Measurements from ENCODE around the gene ATXN1.
"Not testable (repeated sequence)": the region's sequence is repeated elsewhere in the genome, so short reads cannot be mapped to it uniquely, and the experiment has no call there.

The ATXN1 gene

DNA sequence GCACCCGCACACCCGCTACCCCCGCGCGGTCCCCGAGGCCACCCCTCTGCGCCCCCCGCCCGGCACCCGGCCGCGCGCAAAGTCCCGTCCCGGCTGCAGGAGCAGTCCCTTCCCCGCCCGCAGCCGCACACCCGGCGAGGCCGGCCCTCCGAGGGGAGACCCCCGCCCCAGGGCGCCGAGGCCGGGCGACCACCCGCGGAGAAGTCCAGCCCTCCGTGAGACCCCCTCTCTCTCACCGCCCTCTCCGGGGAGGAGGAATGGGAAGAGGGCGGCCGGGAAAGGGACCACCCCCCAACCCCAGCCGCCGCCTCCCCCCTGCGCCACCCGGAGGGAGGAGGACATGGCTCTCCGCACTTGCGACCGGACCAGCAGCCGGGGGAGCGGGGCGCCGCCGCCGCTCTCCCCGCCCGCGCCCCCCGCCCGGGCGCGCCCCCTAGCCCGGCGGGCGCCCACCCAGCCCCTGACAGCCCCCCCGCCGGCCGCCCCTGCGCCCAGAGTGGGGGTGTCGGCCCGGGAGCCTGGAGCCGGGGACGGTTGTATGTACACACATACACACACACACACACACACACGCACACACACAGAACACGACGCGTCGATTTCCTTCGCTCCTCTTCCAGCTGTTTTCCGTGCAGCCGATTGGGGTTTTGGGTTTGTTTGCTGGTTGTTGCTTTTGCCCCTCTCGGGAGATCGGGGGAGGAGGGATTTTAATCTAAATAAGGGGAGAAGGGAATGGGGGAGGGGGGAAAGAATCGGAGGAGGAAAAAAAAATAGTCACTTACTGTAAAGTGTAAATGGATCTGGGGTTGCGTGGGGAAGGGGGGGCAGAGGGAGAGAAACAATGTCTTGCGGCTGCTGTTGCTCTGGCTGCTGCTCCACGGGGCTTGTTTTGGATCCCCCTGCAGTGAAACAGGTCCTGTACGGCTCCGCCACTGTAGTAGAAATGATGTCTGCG, at the start of gene ATXN1:
TSS of gene ATXN1 (minus strand) at position 945 of the 955 bp plus-strand sequence.
- peak; percentile 42 for DNase-seq

DNA sequence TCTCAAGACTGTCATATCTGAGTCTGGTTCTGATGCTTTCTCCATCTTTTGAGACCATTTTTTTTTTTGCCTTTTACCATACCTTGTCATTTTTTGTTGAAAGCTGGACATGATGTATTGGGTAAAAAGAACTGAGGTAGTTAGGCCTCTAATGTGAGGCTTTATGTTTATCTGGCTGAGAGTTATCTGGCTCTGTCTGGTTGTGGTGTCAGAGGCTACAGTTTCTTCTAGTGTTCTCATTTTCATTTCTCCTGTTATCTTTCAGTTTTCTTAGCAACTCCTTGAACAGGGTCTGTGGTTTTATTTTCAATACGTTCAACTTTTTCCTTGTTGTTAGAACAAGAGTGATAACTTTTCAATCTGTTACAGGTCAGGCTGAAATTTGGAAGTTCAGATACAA, 49.2 kb upstream of the ATXN1 start:
- no peak for ATAC-seq
- DNase-seq, result no peak

More for the DNA sequence above, at the start of gene ATXN1:
- ATAC-seq, result no peak

DNA sequence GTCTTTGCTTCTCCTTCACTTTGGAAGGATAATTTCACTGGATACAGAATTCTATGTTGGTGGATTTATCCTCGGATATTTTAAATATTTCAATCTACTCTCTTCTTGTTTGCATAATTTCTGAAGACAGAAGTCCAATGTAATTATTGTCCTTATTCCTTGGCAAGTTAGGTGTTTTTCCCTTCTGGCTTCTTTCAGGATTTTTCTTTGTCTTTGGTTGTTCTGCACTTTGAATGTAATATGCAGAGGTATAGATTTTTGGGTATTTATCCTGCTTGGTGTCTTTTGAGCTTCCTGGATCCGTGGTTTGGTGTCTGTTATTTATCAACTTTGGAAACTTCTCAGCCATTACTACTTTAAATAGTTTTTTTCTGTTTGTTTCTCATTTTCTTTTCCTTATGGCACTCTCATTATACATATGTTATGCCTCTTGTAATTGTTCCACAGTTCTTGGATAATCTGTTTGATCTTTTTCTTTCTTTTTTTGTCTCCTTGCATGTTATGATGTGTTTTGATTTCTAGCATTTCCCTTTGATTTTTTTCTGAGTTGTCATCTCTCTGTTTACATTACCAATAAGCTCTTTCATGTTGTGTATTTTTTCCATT, 48.6 kb upstream of the ATXN1 start:
- ATAC-seq, result no peak
- DNase-seq, result no peak

DNA sequence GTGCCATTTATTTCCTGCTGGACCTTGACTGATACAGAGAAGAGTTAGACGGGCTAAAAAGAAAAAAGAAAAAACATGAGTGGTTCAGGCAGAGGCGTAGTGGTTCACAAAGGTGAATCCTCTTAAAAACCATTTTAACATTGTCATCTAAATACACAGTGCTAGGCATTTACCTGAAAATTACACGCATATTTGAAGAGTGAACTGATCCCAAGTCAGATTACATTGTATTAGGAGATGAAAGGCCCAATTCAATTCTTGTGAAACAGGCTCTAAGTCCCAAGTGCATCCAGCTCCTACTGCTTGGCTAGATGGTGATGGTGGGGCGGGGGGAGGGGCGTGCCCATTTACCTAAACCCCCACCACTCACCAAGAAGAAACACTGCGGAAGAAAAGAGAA, 46.7 kb upstream of the ATXN1 start:
- ATAC-seq, result no peak
- no peak for DNase-seq

DNA sequence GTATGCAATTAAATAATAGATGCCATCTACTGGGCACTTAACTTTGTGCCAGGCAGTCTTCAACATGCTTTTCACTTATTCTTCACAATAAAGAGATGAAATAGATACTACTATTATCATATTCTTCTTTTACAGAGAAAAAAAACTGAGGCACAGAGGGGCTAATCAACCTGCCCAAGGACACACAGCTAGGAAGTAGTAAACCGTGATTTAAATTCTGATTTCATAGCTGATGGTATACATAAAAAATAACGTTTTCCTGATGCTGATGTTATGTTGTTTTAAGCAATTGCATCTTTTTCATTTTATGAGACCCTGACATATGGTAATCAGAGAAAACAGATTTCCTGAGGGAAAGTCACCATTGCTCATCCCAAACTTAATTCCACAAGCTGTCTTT, 45.1 kb upstream of the ATXN1 start:
- DNase-seq (no peak), ATAC-seq (no peak)

DNA sequence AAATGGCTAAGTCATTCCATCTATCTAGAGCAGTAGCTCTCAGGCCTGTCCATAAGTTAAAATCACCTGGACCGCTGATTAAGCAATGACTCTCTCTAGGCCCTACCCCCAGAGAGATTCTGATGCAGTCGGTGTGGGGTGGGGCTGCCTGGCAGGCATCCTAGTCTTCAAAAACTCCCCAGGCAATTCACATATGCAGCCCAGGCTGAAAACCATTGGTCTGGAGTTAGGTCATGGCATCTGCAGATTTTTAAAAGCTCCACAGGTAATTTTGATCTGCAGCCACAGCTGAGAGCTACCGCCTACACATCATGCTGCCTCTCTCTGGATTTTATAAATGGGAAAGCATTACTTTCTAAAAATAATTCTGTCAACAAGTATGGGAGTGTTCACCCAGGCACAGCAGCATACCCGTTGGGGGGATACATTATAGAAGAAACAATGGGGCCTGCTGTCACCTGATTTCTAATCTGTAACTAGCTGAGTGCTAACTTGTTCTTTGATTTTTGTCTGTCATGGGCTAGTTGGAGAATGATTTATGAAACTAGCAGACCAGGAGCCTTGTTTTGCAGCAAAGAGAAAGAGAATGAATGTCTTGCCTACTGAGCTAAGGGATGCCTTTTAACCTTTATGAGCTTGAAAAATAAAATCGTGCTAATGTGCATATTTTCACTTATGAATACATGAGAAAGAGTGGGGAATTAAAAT, 44.1 kb upstream of the ATXN1 start:
- no peak for DNase-seq
- no peak for ATAC-seq

DNA sequence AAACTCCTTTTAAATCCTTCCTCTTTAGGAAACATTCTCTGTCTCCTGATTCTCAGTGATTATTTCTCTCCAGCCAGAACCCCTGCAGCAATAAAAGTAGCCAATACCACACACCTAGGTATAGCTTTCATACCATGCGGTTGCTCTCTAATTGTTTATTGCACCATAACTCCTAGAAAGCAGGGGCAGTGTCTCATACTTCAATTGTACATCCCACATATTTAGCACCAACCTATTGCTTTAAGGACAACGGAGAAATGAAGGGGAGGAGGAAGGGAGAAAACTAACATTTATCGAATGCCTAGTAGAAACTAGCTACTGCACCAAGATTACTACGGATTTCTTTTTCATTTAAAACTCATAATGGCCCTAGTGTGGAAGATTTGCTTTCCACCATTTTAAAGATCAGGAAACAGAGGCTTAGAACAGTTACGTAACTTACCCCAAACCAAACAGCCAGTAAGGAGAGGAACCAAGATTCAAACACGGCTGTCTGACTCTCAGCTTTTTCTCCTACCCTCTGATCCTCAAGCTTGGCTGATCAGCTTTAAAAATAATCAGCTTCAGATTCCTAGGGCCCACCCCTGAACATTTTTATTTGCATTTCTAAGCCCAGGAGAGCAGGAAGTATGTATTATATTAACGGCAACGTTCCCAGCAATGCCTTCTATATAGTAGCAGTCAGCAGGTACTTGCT, 43.4 kb upstream of the ATXN1 start:
- no peak for ATAC-seq
- DNase-seq, result no peak

DNA sequence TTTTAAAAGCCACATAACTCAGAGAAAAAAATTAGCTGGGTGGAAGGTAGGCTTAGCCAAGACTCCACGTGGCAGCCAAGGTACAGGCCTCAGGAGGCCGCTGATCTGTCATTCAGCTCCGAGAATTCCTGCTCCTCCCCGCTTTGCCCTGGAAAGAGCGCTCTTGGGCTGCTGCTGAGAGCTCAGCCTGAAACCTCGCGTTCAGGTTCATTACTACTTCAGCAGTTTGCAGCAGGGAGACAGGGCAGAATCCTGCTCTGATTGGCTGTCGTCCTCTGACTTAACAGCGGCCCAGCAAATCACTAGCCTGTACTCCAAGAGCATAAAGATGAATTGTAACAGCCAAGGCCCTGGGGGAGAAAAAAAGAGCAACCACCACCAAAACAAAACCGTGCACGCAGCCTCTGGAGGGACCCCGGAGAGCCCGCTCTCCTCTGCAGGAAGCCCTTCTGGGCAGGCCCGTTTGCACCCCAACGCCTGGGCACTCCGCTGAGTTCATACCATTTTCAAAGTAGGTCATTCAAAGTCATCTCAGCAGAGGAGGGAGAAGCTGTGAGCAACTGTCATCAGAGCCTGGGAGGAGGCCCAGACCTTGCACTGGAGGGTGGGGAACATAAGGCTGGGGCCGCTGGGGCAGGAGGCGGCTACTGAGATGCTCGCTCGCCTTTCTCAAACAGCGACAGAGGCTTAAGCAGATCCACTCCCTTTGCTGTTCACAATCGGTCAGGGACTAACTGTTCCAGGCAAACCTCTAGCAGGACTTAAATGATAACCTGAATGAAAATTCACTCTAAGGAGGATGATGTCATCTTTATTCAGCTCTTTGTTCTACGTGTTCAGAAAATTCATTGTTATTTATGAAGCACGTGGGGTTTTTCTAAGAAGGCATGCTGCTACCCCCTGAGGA, 42.3 kb upstream of the ATXN1 start:
- DNase-seq, result no peak
- no peak for ATAC-seq

DNA sequence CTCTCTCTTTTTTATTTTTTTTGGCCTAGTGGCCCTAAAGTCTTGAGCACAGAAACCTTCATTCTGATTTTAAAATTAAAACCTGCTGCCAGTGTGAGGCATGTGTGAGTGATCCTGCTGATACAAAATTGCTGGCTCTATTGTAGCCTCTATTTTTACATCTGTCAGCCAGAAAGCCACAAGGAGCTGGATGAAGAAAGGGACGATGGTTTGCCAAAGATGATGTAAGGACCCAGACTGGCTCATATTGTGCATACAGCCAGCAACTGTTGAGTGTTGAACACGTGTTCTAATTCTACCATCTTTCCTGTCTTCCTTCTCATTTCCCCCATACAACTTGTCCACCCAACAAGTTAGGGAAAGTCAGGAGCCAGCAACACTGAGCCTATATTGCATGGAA, 40.8 kb upstream of the ATXN1 start:
- ATAC-seq (no peak), DNase-seq (no peak)

DNA sequence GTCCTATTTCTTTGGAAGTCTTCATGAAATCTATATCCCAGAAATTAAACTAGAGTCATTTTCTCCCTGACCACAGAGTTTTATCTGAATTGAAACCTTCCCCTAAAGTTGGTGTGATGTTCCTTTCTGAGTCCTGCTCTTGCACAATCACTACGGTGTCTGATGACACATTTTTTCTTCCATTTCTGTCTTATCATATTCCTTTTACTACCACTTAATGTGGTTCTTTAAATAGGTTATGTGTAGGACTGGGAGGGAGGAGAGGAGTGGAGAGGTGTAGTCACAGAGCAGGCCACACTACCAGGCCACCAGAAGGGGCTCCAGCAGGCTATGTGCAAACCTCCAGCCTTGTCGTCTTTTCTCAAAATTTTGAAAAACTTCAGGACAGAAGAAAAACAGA, 39.7 kb upstream of the ATXN1 start:
- ATAC-seq (peak; percentile 91), DNase-seq (peak; percentile 26)

DNA sequence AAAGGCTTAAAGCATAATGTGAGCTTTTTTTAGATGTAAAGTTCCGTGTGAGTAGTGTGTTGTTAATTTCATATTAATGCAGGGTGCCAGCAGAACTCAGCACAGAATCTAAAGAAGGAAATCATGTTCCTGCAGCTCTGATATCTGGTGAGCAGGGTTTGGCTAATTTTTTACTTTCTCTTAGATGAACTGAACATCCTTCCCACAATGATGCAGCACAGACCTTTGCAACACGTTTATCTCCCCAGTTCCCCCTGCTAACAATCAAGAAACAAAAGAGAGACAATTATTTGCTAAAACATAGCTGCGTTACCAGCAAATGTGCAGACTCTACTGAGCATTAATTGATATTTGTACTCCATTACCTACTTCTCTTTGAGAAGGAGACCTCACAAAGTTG, 39.1 kb upstream of the ATXN1 start:
- ATAC-seq, result no peak
- no peak for DNase-seq

DNA sequence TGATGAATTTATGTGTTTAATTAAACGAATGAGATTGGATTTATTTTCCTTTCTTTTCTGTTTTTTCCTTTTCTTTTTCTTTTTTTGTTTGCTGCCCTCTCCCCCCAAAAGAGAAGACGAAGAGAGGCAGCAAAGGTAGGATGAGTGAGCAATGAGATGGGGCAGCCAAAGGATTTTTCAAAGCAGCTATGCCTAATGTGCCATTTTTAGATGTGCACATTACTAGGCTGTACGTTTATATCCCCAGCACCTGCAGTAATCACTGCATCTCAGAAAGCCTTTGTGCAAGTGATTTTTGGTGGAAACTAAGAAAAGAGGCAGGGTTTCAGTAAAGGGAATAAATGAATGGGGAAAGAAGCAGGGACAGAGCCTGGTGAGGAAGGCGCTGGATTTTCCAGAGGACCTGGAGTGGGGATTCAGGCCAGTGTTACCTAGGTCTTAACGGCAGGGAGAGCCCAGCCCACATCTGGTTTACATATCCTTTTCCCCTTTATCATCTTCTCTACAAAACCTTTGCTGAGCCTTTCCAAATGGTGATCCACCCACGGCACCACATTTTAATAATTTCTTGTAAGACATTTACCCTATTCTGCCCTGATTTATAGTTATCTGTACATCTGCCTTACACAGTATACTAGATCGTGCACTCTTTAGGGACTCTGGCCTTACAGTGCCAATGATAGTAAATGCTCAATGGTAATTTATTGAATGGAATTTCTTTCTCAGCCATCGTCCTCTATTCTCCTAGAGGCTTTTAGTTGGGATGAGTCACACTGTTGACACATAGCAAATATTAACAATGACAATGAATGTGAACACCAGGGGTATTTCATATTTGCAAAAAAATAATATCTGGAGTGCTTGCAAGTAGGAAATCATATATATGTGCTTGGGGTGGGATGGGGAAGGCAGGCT, 38.3 kb upstream of the ATXN1 start:
- ATAC-seq, result no peak
- no peak for DNase-seq

DNA sequence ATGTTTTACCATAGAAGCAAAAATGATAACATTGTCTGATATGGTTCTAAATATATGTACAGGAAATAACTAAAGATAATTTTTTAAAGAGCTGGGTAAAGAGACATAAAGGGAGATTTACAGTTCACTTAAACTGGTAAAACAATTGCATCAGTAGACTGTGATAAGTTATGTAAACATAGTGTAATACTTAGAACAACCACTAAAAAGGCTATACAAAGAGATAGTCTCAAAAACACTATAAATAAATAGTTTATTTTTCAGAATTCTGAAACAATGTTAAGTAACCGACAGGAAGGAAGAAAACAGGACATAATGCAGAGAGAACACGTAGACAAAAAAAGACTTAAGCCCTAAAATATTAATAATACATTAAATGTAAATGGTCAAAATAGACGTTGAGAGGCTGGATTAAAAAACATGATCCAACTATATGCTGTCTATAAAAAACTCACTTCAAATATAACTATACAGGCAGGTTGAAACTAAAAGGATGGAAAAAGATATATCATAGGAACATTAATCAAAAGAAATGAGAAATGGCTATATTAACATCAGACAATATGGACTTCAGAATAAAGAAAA, 32.7 kb upstream of the ATXN1 start:
- DNase-seq (no peak), ATAC-seq (no peak)

DNA sequence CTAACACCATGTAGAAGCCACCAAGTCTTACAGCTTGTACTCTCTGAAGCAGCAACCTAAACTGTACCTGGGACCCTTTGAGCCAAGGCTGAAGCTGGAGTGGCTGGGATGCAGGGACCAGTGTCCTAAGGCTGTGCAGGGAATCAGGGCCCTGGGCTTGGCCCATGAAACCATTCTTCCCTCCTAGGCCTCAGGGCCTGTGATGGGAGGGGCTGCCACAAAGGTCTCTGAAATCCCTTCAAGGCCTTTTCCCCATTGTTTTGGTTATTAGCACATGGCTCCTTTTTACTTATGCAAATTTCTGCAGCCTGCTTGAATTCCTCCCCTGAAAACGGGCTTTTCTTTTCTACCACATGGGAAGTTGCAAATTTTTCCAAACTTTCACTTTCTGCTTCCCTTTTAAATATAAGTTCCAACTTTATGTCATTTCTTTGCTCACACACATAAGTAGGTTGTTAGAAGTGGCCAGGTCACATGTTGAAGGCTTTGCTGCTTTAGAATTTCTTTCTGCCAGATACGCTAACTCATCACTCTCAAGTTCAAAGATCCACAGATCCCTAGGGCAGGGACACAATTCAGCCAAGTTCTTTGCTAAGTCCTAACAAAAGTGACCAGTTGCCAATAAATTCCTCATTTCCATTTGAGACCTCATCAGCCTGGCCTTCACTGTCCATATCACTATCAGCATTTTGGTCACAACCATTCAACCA, 28.2 kb upstream of the ATXN1 start:
- ATAC-seq (no peak), DNase-seq (no peak)

DNA sequence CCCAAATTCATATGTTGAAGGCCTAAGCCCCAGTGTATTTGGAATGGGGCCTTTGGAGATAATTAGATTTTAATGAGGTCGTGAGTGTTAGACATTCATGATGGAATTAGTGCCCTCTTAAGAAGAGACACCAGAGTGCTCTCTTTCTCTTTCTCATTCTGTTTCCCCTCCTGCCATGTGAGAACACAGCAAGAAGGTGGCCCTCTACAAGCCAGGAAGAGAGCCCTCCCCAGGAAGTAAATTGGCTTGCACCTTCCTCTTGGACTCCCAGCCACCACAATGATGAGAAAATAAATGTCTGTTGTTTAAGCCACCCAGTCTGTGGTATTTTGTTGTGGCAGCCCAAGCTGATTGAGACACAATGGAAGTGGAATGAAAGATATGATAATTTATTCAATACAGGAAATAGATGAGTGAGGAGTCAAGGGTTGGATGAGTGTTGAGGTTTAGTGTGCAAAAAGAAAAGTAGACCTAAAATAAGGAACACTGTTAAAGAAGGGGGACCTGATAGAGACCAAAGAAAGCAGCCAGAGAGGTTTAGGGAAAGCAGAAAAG, 25.9 kb upstream of the ATXN1 start:
- ATAC-seq, result no peak
- DNase-seq, result no peak

DNA sequence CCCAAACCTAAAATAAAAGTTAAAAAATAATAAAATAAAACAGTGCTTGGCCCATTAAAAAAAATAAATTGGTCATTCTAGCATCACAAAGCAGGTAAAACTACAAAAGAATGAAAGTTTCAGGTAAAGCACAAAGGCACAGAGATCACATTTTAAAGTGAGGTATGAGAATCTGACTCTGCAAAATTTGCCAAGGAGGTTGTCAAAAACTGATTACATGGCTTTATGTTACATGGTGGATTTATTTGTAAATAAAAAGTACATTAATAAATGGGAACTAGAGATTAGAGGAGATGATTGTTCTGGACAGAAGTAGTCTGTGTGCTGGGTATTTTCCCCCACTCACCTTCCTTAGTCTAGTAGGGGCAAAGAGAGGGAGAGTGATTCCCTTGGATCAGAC, 24.2 kb upstream of the ATXN1 start:
- ATAC-seq, result no peak
- no peak for DNase-seq

DNA sequence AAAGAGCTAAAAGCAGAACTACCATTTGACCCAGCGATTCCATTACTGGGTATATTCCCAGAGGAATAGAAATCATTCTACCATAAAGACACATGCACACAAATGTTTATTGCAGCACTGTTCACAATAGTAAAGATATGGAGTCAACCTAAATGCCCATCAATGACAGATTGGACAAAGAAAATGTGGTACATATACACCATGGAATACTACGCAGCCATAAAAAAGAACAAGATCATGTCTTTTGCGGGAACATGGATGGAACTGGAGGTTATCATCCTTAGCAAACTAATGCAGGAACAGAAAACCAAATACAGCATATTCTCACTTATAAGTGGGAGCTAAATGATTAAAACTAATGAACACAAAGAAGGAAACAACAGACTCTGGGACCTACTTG, 23.7 kb upstream of the ATXN1 start:
- DNase-seq, ATAC-seq: not testable (repeated sequence)

DNA sequence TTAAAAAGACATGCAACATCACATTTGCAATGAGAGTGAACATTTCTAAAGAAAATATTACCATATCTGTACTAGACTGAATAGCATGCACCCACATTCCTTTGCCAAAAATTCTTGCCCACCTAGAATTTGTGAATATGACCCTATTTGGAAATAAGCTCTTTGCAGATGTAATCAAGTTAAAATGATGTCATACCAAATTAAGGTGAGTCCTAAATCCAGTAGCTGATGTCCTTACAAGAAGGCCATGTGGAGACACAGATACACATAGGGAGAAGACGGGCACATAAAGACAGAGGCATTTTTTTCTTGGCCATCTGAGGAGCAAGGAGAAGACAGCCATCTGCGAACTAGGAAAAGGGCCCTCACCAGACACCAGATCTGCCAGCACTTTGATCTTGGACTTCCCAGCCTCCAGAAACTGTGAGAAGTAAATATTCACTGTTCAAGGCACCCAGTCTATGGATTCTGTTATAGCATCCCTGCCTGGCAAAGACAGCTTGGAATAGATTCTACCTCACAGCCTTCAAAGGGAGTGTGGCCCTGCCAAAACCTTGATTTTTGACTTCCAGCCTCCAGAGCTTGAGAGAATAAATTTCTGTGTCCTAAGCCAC, 22.8 kb upstream of the ATXN1 start:
- ATAC-seq, result no peak

More for the DNA sequence above, 22.8 kb upstream of the ATXN1 start:
- no peak for DNase-seq
